Kidney epithelial cell (primary cell): Measurements from ENCODE around the gene GFM2. TPM values are rescaled to one million over a fixed set of nuclear protein-coding genes. Genes with fewer than 3 reads are reported as not detected.

Source experiments
- DNase-seq: peaks from one replicate; pipeline ENCODE4 v3.0.0-alpha.2; 2010; ENCODE audit warnings: low read depth
- H3K27me3 ChIP-seq: 2 replicates; pipeline ENCODE4 v1.6.0; 2011; ENCODE audit warnings: low read length; ENCODE audit not compliant: control insufficient read depth, insufficient read depth
- H3K36me3 ChIP-seq: 2 replicates; pipeline ENCODE4 v1.5.1; 2011; ENCODE audit warnings: low read length; ENCODE audit not compliant: control insufficient read depth, insufficient read depth
- H3K4me3 ChIP-seq: 2 replicates; pipeline ENCODE4 v1.5.1; 2011; ENCODE audit warnings: low read depth, mild to moderate bottlenecking, control low read depth, low read length
- total RNA-seq: library from RNA; depleted of rRNA; stranded (reverse); fragments of >200 nt; gene quantifications from 2 replicates; pipeline ENCODE4 v1.2.3, GENCODE V29; 2015
- TF ChIP-seq, protein P1 (sequence below): IDR thresholded peaks from 2 replicates; pipeline ENCODE4 v1.5.1; 2011; ENCODE audit warnings: mild to moderate bottlenecking, moderate library complexity, low read length, control low read depth, inconsistent platforms; ENCODE audit not compliant: insufficient read depth, poor library complexity, severe bottlenecking

The GFM2 gene
- total RNA-seq, 1 donor from 2014 or later, result 35.7 TPM

DNA sequence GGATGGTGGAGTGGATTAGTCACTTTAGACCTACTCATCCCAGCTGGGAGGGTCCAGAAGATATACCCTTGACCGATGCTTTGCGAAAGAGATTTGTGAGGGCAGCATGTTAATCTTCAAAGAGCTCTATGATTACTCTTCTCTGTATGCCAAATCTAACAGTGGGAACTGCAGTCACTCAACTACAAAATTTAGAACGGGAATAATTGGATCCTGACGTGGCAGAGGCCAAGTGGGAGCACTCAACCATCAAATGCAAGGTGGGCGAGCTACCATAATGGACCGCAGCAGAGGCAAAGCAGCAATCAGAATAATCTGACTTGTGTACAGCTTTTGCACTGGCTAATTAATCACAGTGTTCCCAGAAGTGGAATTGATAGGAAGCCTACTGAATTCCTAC is 20.5 kb upstream of the GFM2 start:
- Histone ChIP-seq H3K36me3 (no peaks in the 10 kb centered on the region), H3K4me3 (no peak overlapping the region)
- DNase-seq, result no peak

DNA sequence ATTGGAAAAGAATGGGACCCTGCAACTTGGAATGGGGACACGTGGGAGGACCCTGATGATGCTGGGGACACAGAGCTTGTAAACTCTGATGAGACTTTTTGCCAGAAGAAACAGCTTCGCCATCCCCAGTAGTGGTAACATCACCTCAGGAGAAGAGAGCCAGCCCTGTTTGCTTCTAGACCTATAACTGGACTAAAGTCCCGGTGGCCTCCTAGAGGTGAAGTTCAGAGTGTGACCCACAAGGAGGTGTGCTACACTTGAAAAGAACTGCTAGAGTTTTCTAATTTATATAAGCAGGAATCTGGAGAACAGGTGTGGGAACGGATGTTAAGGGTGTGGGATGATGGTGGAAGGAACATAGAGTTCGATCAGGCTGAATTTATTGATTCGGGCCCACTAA is 19.9 kb upstream of the GFM2 start:
- Histone ChIP-seq H3K27me3 (no peaks in the 10 kb centered on the region), H3K36me3 (no peaks in the 10 kb centered on the region), H3K4me3 (no peak overlapping the region)
- no peak for DNase-seq
- TF ChIP-seq, protein P1, sequence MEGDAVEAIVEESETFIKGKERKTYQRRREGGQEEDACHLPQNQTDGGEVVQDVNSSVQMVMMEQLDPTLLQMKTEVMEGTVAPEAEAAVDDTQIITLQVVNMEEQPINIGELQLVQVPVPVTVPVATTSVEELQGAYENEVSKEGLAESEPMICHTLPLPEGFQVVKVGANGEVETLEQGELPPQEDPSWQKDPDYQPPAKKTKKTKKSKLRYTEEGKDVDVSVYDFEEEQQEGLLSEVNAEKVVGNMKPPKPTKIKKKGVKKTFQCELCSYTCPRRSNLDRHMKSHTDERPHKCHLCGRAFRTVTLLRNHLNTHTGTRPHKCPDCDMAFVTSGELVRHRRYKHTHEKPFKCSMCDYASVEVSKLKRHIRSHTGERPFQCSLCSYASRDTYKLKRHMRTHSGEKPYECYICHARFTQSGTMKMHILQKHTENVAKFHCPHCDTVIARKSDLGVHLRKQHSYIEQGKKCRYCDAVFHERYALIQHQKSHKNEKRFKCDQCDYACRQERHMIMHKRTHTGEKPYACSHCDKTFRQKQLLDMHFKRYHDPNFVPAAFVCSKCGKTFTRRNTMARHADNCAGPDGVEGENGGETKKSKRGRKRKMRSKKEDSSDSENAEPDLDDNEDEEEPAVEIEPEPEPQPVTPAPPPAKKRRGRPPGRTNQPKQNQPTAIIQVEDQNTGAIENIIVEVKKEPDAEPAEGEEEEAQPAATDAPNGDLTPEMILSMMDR, result no peak

More for the DNA sequence above, 20.5 kb upstream of the GFM2 start:
- TF ChIP-seq, protein P1, result no peak
- H3K27me3 ChIP-seq, result no peaks in the 10 kb centered on the region

DNA sequence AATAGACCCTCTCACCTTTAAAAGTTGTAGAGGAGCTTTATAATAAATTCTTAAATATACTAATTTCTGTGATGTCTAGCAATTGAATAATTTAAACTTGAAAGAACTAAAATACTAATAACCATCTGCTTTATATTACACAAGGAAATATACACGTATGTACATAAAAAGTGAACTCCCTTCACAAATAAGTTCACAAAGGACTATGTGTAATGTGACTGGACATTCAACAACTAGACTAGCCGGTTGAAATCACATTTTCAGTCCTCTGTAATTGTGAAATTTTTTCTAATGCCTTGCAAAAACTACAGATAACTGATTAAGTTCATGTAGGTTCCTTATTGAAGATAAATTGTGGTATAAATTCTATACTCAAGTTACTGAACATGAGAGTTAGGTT is 11.7 kb upstream of the GFM2 start:
- no peak for DNase-seq
- TF ChIP-seq, protein P1, result no peak
- H3K4me3 ChIP-seq, result no peak overlapping the region
- H3K36me3 ChIP-seq, result no peaks in the 10 kb centered on the region
- no peaks in the 10 kb centered on the region for H3K27me3 ChIP-seq

DNA sequence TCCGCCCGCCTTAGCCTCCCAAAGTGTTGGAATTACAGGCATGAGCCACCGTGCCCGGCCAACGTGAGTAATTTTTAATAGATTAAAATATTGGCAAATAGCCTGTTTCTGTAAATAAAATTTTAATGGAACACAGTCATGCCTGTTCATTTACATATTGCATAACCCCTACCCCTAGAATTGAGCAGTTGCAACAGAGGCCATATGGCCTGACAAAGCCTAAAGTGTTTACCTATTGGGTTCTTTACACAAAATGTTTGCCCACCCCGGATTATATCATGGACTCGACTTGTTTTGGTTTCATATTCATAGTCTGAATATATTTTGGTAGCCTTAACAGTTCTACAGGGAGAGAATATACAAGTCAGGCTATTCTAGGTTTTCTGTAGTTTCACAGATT is 5.4 kb upstream of the GFM2 start:
- Histone ChIP-seq H3K4me3 (no peak overlapping the region), H3K27me3 (no peaks in the 10 kb centered on the region), H3K36me3 (no peaks in the 10 kb centered on the region)
- TF ChIP-seq, protein P1, result no peak
- no peak for DNase-seq

DNA sequence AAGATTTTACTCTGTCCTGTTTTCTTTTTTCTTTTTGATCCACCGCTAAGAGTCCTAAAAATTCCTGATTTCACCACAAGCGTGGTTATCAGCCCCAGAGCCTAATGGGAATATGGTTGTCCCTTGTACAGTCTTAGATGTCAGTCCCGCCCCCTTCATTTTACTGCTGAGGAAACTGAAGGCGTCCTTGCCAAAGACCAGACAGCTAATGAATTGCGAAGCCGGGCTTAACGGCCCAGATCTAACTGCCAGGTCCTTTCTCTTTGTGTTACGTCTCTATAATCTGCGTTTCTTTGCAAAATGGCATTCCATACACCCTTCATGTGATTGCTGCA is 629 bp upstream of the GFM2 start:
- TF ChIP-seq, protein P1, result no peak
- Histone ChIP-seq H3K27me3 (no peaks in the 10 kb centered on the region), H3K4me3 (peak overlapping the region; percentile 69), H3K36me3 (no peaks in the 10 kb centered on the region)
- DNase-seq, result no peak

DNA sequence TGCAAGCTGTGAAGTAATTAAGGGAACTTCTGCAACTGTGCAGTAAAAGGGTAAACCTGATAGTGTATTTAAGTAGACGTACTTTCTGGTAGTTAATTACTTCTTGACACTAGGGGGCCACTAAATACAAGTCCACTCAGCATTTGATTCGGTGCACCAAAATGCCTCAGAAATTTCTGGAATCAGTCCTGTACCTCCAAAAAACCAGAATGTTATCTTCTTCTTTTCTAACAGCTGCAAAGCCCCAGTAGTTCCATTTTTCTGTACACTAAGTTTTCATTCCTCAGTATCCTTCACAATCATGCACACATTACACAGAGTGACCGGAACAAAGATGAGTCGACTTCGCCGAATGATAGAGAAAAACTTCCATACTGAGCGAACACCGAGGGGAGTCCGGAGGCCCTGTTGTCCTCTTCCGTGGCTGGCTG is 484 bp downstream of the GFM2 start:
- TF ChIP-seq, protein P1, result peak; percentile 39
- DNase-seq, result no peak
- H3K4me3 ChIP-seq, result peak overlapping the region; percentile 69

More for the DNA sequence above, 484 bp downstream of the GFM2 start:
- H3K27me3 ChIP-seq, result no peaks in the 10 kb centered on the region
- no peaks in the 10 kb centered on the region for H3K36me3 ChIP-seq
